Measurements from ENCODE around the gene DLX2.

DLX2 gene

GRCh38 chr2:172107690-172108586, 5.2 kb upstream of the DLX2 start:
- DNase-seq = no peak

- no peak for DNase-seq
These were observed 3.6 kb upstream of the DLX2 start for GRCh38 chr2:172106108-172106961.

- DNase-seq = no peak
These were observed 2.9 kb upstream of the DLX2 start for GRCh38 chr2:172105471-172106107.

GRCh38 chr2:172103471-172104272, 972 bp upstream of the DLX2 start:
- peak in 41 of 56 donors; percentile 7 to 82 (median 41) for DNase-seq

GRCh38 chr2:172101821-172102390, 794 bp downstream of the DLX2 start:
- no peak for DNase-seq

- no peak for DNase-seq
These were observed 1.5 kb downstream of the DLX2 start for GRCh38 chr2:172100935-172101820.

GRCh38 chr2:172100080-172100934, 2.4 kb downstream of the DLX2 start:
- no peak for DNase-seq

- no peak for DNase-seq
These were observed 3.1 kb downstream of the DLX2 start for GRCh38 chr2:172099472-172100079.

GRCh38 chr2:172098650-172099471, 3.8 kb downstream of the DLX2 start:
- peak in 2 of 56 donors; percentile 22 to 39 for DNase-seq

- no peak for DNase-seq
These were observed 4.4 kb downstream of the DLX2 start for GRCh38 chr2:172098287-172098649.

GRCh38 chr2:172097557-172098131, 5.1 kb downstream of the DLX2 start:
- DNase-seq = no peak

- DNase-seq = no peak
These were observed 5.8 kb downstream of the DLX2 start for GRCh38 chr2:172096626-172097547.

GRCh38 chr2:172095905-172096625, 6.6 kb downstream of the DLX2 start:
- DNase-seq = no peak

- peak in 5 of 56 donors; percentile 24 to 58 (median 32) for DNase-seq
These were observed 7.4 kb downstream of the DLX2 start for GRCh38 chr2:172095146-172095904.
